HepG2 (cell line): ENCODE measurements around the gene CNTROB. TPM values are rescaled to one million over a fixed set of nuclear protein-coding genes. Genes with fewer than 3 reads are reported as not detected.

Experiments used
- FOXJ3 ChIP-seq: sonication (generic); formaldehyde crosslinking; IDR thresholded peaks from 2 replicates; pipeline ENCODE4 v1.4.0; 2020; ENCODE audit warnings: missing genetic modification reagents, mild to moderate bottlenecking, borderline replicate concordance
- FOXK1 ChIP-seq: sonication (generic); formaldehyde crosslinking; IDR thresholded peaks from 2 replicates; pipeline ENCODE4 v1.4.0; 2020; ENCODE audit warnings: low read depth, missing genetic modification reagents, borderline replicate concordance
- ISL2 ChIP-seq: sonication (generic); formaldehyde crosslinking; IDR thresholded peaks from 2 replicates; pipeline ENCODE4 v1.5.0; 2020; ENCODE audit warnings: missing genetic modification reagents
- JUND ChIP-seq: sonication (generic); formaldehyde crosslinking; IDR thresholded peaks from 2 replicates; pipeline ENCODE4 v1.8.0; 2022; ENCODE audit warnings: mild to moderate bottlenecking, missing genetic modification reagents
- KDM6A ChIP-seq: IDR thresholded peaks from 2 replicates; pipeline ENCODE4 v1.6.1; 2016; ENCODE audit warnings: low read depth
- SAP130 ChIP-seq: IDR thresholded peaks from 2 replicates; pipeline ENCODE4 v1.6.1; 2016; ENCODE audit warnings: low read depth
- SP1 ChIP-seq, 2 experiments: fragments of 450-650 bp in 1 of 2; sonication (generic) in 1 of 2; formaldehyde crosslinking in 1 of 2; IDR thresholded peaks; 2 replicates each; pipeline versions ENCODE4 v1.4.0 to v1.6.1; 2016 to 2020; ENCODE audit warnings: missing genetic modification reagents in 1 of 2
- TARDBP ChIP-seq: sonication (generic); formaldehyde crosslinking; IDR thresholded peaks from 2 replicates; pipeline ENCODE4 v1.8.0; 2022; ENCODE audit warnings: mild to moderate bottlenecking, missing genetic modification reagents
- ZFP37 ChIP-seq: sonication (generic); formaldehyde crosslinking; IDR thresholded peaks from 2 replicates; pipeline ENCODE4 v1.4.0; 2020; ENCODE audit warnings: missing genetic modification reagents, borderline replicate concordance
- ZFX ChIP-seq: sonication (generic); formaldehyde crosslinking; IDR thresholded peaks from 2 replicates; pipeline ENCODE4 v1.4.0; 2020; ENCODE audit warnings: mild to moderate bottlenecking, low read depth, missing genetic modification reagents, moderate library complexity
- ZNF557 ChIP-seq: sonication (generic); formaldehyde crosslinking; IDR thresholded peaks from 2 replicates; pipeline ENCODE4 v1.4.0; 2020; ENCODE audit warnings: missing genetic modification reagents
- ZNF619 ChIP-seq: sonication (generic); formaldehyde crosslinking; IDR thresholded peaks from 2 replicates; pipeline ENCODE4 v1.4.0; 2020; ENCODE audit warnings: mild to moderate bottlenecking, missing genetic modification reagents
- ZNF790 ChIP-seq: sonication (generic); formaldehyde crosslinking; IDR thresholded peaks from 2 replicates; pipeline ENCODE4 v1.8.0; 2022; ENCODE audit warnings: missing genetic modification reagents, mild to moderate bottlenecking, borderline replicate concordance
- ZSCAN20 ChIP-seq: sonication (generic); formaldehyde crosslinking; IDR thresholded peaks from 2 replicates; pipeline ENCODE4 v1.4.0; 2020; ENCODE audit warnings: missing genetic modification reagents, mild to moderate bottlenecking, borderline replicate concordance
- polyA plus RNA-seq, 8 experiments: library from polyadenylated mRNA; depleted of rRNA in 3 of 8; stranded (reverse) in 7 of 8; unstranded in 1 of 8; fragments of >200 nt; fragmentation: Illumina TruSeq in 4 of 8; extraction: Trizol in 4 of 8; gene quantifications; 2 replicates each; pipeline versions ENCODE4 v1.2.1 to v1.2.3, GENCODE V29; 2011 to 2016; ENCODE audit warnings: low read depth in 4 of 8, missing spikeins in 1 of 8, mixed read lengths in 1 of 8; ENCODE audit not compliant: insufficient read depth in 1 of 8
- total RNA-seq, 5 experiments: library from RNA; depleted of rRNA; stranded (reverse); fragments of >200 nt; fragmentation: Illumina TruSeq; extraction: Trizol; gene quantifications; 2 replicates each; pipeline ENCODE4 v1.2.3, GENCODE V29; 2016; ENCODE audit warnings: low read depth in 1 of 5
- TF ChIP-seq, protein P1 (sequence below): sonication (generic); formaldehyde crosslinking; IDR thresholded peaks from 2 replicates; pipeline ENCODE4 v1.4.0; 2020; ENCODE audit warnings: low read depth, mild to moderate bottlenecking, missing genetic modification reagents
- TF ChIP-seq, protein P2 (sequence below): IDR thresholded peaks from 2 replicates; pipeline ENCODE4 v1.6.1; 2012; ENCODE audit warnings: low read depth, low read length, improper control_type of control experiment
- TF ChIP-seq, protein P3 (sequence below): sonication (generic); formaldehyde crosslinking; IDR thresholded peaks from 2 replicates; pipeline ENCODE4 v1.8.0; 2022; ENCODE audit warnings: missing genetic modification reagents, mild to moderate bottlenecking, borderline replicate concordance
- TF ChIP-seq, protein P4 (sequence below), 2 experiments: sonication (generic) in 1 of 2; formaldehyde crosslinking in 1 of 2; IDR thresholded peaks; 2 replicates each; pipeline versions ENCODE4 v1.4.0 to v1.6.1; 2018 to 2020; ENCODE audit warnings: missing genetic modification reagents in 2 of 2, borderline replicate concordance in 1 of 2, low read depth in 1 of 2, mild to moderate bottlenecking in 1 of 2, missing biosample characterization in 1 of 2
- TF ChIP-seq, protein P5 (sequence below): sonication (generic); formaldehyde crosslinking; IDR thresholded peaks from 2 replicates; pipeline ENCODE4 v1.5.1; 2020; ENCODE audit warnings: mild to moderate bottlenecking, missing genetic modification reagents, borderline replicate concordance
- TF ChIP-seq, protein P6 (sequence below): IDR thresholded peaks from 2 replicates; pipeline ENCODE4 v1.6.1; 2018; ENCODE audit warnings: missing genetic modification reagents, mild to moderate bottlenecking, missing compliant biosample characterization

CNTROB gene
- total and polyA plus RNA-seq, 2 of the 13 experiments (the other 11 are each of a cell fraction or from before 2014, with no cell fraction given): 21.2 to 24.1 TPM

DNA sequence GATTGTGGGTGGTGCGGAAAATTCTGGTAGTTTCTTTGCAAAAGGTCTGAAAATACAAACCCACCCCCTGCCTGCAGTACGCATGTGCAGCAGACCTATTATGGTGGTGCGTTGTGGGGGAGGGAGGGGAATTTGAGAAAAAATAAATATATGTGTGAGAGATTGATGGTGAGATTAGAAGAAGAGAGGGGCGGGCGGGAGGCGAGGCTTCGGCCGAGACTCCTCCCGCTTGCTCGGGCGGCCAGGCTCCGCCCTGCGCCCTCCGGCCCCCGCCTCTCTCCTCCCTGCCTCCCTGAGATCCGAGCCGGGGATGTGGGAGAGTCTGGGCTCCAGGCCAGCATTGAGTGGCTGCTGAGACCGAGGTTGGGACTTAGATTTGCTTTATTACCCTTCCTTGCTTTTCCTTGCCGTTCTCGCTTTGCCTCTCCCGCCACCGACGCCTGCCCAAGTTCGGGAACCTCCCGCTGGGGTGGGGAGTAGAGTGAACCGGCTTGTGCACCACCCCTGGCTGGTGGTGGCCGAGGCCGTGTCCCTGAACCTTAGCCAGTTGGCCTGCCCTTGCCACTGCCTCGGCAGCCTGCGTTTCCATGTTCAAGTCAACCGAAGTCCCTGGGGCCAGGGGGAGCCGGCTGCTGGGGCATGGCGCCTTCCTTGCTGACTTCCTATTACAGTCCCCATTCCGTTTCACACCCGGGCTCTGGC lies 44.4 kb upstream of the CNTROB start (continued):
- TF ChIP-seq FOXJ3: no peak
- no peak for TF ChIP-seq ZSCAN20 (CRISPR knock-in tag)
- no peak for TF ChIP-seq SP1 (IDR thresholded peaks at IDR 0.05)
- TF ChIP-seq SP1 (CRISPR knock-in tag; IDR thresholded peaks at IDR 0.05): peak; percentile 15; the same call in 1 of the 2 replicates
- TF ChIP-seq, protein P1, sequence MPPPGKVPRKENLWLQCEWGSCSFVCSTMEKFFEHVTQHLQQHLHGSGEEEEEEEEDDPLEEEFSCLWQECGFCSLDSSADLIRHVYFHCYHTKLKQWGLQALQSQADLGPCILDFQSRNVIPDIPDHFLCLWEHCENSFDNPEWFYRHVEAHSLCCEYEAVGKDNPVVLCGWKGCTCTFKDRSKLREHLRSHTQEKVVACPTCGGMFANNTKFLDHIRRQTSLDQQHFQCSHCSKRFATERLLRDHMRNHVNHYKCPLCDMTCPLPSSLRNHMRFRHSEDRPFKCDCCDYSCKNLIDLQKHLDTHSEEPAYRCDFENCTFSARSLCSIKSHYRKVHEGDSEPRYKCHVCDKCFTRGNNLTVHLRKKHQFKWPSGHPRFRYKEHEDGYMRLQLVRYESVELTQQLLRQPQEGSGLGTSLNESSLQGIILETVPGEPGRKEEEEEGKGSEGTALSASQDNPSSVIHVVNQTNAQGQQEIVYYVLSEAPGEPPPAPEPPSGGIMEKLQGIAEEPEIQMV (CRISPR knock-in tag): 0 out of 2 replicates have a peak, but pooled peaks have one; percentile 27
- peak; percentile 68; the same call in 1 of the 2 replicates for TF ChIP-seq ZNF619 (CRISPR knock-in tag)
- 0 out of 2 replicates have a peak, but pooled peaks have one; percentile 36 for TF ChIP-seq ISL2
- TF ChIP-seq KDM6A (CRISPR knock-in tag): no peak
- TF ChIP-seq, protein P2, sequence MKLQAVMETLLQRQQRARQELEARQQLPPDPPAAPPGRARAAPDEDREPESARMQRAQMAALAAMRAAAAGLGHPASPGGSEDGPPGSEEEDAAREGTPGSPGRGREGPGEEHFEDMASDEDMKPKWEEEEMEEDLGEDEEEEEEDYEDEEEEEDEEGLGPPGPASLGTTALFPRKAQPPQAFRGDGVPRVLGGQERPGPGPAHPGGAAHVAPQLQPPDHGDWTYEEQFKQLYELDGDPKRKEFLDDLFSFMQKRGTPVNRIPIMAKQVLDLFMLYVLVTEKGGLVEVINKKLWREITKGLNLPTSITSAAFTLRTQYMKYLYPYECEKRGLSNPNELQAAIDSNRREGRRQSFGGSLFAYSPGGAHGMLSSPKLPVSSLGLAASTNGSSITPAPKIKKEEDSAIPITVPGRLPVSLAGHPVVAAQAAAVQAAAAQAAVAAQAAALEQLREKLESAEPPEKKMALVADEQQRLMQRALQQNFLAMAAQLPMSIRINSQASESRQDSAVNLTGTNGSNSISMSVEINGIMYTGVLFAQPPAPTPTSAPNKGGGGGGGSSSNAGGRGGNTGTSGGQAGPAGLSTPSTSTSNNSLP: no peak
- TF ChIP-seq, protein P3, sequence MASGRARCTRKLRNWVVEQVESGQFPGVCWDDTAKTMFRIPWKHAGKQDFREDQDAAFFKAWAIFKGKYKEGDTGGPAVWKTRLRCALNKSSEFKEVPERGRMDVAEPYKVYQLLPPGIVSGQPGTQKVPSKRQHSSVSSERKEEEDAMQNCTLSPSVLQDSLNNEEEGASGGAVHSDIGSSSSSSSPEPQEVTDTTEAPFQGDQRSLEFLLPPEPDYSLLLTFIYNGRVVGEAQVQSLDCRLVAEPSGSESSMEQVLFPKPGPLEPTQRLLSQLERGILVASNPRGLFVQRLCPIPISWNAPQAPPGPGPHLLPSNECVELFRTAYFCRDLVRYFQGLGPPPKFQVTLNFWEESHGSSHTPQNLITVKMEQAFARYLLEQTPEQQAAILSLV (CRISPR knock-in tag): no peak; the same call in 1 of the 2 replicates
- no peak for TF ChIP-seq TARDBP (CRISPR knock-in tag)
- TF ChIP-seq, protein P4, sequence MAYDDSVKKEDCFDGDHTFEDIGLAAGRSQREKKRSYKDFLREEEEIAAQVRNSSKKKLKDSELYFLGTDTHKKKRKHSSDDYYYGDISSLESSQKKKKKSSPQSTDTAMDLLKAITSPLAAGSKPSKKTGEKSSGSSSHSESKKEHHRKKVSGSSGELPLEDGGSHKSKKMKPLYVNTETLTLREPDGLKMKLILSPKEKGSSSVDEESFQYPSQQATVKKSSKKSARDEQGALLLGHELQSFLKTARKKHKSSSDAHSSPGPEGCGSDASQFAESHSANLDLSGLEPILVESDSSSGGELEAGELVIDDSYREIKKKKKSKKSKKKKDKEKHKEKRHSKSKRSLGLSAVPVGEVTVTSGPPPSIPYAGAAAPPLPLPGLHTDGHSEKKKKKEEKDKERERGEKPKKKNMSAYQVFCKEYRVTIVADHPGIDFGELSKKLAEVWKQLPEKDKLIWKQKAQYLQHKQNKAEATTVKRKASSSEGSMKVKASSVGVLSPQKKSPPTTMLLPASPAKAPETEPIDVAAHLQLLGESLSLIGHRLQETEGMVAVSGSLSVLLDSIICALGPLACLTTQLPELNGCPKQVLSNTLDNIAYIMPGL (CRISPR knock-in tag; IDR thresholded peaks at IDR 0.05; ENCODE audit: borderline replicate concordance in 1 of 2, low read depth in 1 of 2): peak; percentile 49 to 78; a peak in 3 of 4 replicates
- TF ChIP-seq, protein P5, sequence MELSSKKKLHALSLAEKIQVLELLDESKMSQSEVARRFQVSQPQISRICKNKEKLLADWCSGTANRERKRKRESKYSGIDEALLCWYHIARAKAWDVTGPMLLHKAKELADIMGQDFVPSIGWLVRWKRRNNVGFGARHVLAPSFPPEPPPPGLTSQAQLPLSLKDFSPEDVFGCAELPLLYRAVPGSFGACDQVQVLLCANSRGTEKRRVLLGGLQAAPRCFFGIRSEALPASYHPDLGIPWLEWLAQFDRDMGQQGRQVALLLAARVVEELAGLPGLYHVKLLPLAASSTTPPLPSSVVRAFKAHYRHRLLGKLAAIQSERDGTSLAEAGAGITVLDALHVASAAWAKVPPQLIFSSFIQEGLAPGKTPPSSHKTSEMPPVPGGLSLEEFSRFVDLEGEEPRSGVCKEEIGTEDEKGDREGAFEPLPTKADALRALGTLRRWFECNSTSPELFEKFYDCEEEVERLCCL: no peak
- no peak for TF ChIP-seq FOXK1 (CRISPR knock-in tag)
- no peak for TF ChIP-seq ZNF790
- peak; percentile 80 for TF ChIP-seq SAP130 (CRISPR knock-in tag)
- peak; percentile 84 for TF ChIP-seq ZFX
- TF ChIP-seq JUND (CRISPR knock-in tag): no peak
- TF ChIP-seq ZFP37 (CRISPR knock-in tag): no peak
- no peak for TF ChIP-seq ZNF557 (CRISPR knock-in tag)
- TF ChIP-seq, protein P6, sequence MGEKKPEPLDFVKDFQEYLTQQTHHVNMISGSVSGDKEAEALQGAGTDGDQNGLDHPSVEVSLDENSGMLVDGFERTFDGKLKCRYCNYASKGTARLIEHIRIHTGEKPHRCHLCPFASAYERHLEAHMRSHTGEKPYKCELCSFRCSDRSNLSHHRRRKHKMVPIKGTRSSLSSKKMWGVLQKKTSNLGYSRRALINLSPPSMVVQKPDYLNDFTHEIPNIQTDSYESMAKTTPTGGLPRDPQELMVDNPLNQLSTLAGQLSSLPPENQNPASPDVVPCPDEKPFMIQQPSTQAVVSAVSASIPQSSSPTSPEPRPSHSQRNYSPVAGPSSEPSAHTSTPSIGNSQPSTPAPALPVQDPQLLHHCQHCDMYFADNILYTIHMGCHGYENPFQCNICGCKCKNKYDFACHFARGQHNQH: peak; percentile 54; the same call in 1 of the 2 replicates
